HG03439 (cell line): ENCODE measurements around the gene AGBL1.
"Not testable (repeated sequence)": the region's sequence is repeated elsewhere in the genome, so short reads cannot be mapped to it uniquely, and the experiment has no call there.

Experiments
- ATAC-seq: cut with Tn5 transposase; IDR thresholded peaks from one replicate; pipeline ENCODE4 v1.9.1; 2021; ENCODE audit warnings: mild to moderate bottlenecking, moderate library complexity; ENCODE audit not compliant: unreplicated experiment

Gene AGBL1

DNA sequence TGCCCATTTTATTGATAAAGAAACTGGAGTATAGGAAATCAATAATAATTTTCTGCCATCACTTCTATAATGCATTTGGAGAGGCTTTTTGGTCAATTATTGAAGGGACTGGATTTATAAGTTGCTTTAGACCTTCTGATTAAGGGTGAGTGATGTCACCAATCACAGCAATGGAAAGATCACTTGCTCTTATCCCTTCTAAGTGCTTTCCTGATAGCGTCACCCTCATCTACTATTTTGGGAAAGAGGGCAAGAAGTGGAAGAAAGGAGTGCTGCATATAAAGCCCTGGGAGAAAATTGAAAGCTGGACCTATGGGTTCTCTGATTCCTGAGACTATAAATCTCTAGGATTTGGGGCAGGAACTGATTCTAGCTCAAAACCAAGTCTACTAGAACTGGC is 771.3 kb downstream of the AGBL1 start:
- no peak for ATAC-seq

GRCh38 chr15:86852741-86853140 is 773.1 kb downstream of the AGBL1 start:
- no peak for ATAC-seq

GRCh38 chr15:86854176-86854575 is 774.5 kb downstream of the AGBL1 start:
- no peak for ATAC-seq

- no peak for ATAC-seq
Measured at GRCh38 chr15:86855307-86856291, 775.9 kb downstream of the AGBL1 start.

GRCh38 chr15:86857701-86858100 is 778.0 kb downstream of the AGBL1 start:
- ATAC-seq = no peak

DNA sequence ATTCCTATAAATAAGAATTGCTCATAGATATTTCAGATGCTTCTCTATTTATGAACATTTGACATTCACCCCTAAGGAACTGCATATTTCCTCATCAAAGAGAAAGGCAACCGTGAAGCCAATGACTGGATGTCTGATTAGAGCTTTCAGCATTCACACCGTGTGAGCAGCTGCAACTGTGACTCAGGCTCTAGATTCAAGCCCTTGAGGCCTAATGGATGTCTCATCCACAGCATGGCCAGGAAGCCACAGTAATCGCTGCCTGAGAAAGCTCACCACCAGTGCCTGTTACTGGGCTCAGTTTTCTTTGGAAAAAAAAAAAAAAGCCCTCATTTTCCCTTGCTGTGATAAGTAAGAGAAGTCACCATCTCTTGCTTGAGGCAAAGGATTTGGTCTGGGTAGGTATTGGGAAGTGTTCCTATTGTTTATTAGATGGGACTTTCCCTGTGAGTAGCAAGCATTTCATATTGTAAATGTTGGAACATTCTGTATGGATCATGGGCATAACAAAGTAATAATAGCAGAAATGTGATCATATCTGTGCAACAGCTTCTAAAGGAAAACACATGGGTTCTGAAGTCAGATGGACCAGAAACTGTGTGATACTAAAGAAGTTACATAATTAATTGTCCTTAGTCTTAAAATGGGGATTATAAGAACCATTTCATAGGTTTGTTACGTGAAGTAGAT is 783.7 kb downstream of the AGBL1 start:
- no peak for ATAC-seq

DNA sequence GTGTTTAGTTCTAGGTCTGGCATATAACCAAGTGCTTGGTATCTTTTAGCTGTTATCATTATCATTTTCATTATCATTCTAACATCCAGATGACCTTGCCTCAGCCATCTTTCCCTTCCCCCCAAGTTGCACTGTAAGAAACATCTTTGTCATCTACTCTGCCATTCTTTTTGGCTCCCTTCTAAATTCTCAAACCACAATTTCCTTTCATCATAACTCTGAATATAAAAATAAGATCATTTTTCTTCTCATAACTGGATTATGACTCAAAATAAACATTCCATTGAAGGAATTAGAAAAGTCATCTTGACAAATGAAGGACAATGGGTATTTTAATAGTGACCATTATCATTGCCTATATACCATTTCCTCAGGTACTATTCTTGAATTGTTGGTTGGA is 786.2 kb downstream of the AGBL1 start:
- no peak for ATAC-seq

GRCh38 chr15:86870846-86871245 is 791.2 kb downstream of the AGBL1 start:
- ATAC-seq = no peak

GRCh38 chr15:86871964-86872363 is 792.3 kb downstream of the AGBL1 start:
- ATAC-seq = no peak

DNA sequence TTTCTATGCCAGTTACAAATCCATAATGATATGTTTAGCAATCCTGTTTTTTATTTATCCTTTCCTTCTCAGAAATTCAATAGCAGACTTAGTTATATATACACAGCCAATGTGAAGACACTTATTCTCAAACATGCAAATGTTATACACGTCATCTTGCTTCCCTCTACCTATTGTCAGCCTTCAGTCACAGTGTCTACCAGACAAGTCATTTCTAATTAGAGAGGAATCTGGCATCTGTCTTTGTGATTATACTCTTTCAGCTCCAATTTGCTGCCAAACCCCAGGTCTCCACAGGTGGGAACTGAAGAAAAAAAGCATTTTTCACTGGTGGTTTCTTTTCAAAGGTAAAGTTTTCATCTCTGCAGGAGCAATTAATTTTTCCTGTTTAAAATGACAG is 793.1 kb downstream of the AGBL1 start:
- no peak for ATAC-seq

GRCh38 chr15:86875067-86875466 is 795.4 kb downstream of the AGBL1 start:
- no peak for ATAC-seq

- ATAC-seq = no peak
Measured at GRCh38 chr15:86876387-86876944, 796.8 kb downstream of the AGBL1 start.

GRCh38 chr15:86877171-86877631 is 797.5 kb downstream of the AGBL1 start:
- ATAC-seq = no peak

- ATAC-seq = not testable (repeated sequence)
Measured at GRCh38 chr15:86878844-86879243, 799.2 kb downstream of the AGBL1 start.

- no peak for ATAC-seq
Measured at GRCh38 chr15:86879250-86880229, 799.9 kb downstream of the AGBL1 start.

DNA sequence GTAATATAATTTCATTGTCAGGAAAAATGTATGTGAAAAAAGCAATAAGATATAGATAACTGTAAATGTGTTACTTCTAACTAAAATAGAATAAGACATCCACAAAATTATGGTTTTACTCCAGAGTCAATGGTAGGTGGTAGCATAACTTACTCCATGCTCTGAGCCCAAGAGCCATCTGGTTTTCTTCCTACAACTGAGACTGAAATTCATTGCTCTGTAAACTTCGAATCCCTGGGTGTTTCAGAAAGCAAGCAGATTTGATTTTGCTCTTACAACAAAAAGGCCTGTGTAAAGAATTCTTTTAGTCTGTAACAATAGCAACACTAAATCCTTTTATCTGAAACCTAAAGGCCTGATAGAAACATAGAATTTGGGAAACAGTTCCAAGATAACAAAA is 805.9 kb downstream of the AGBL1 start:
- no peak for ATAC-seq

- ATAC-seq = no peak
Measured at GRCh38 chr15:86892774-86893449, 813.2 kb downstream of the AGBL1 start.

DNA sequence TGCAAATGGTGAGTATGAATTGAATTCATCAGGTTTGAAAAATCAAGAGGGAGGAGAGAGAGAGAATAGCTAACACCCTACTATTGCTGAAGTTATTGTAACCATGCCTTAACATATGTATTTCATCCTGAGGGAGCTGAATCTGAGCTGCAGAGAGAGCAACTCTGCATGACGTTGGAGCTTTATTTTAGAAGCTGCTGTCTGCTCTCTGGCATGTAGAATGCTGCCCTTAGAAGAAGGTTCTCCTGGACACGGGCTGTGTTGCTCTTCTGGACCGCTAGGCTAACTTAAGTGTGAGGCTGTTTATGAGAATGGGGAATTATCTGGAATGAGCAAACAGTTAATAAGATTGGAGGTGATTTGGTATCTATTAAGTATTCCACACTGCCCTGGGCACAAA is 814.6 kb downstream of the AGBL1 start:
- no peak for ATAC-seq

- no peak for ATAC-seq
Measured at GRCh38 chr15:86903642-86904421, 824.2 kb downstream of the AGBL1 start.
